Peyer's patch (tissue), 4 donors: ENCODE data around the gene RUNDC1. TPM values are rescaled to one million over a fixed set of nuclear protein-coding genes. Genes with fewer than 3 reads are reported as not detected.

Source experiments
- DNase-seq, 3 donors: peaks; one replicate each; pipeline ENCODE4 v3.0.0-alpha.2; 2017 to 2019
- H3K27ac ChIP-seq, 4 donors: fragments of 200-600 bp; sonication (generic); one replicate each; pipeline ENCODE4 v1.5.1; 2016 to 2019
- H3K27me3 ChIP-seq, 2 donors: fragments of 200-600 bp; sonication (generic); one replicate each; pipeline ENCODE4 v1.5.1; 2019
- H3K36me3 ChIP-seq, 3 donors: fragments of 200-600 bp; sonication (generic); one replicate each; pipeline ENCODE4 v1.5.1; 2016 to 2019
- H3K4me1 ChIP-seq, 4 donors: fragments of 200-600 bp; sonication (generic); one replicate each; pipeline ENCODE4 v1.5.1; 2016 to 2019
- H3K4me3 ChIP-seq, 4 donors: fragments of 200-600 bp; sonication (generic); 1 replicate in 3 of 4; 2 replicates in 1 of 4; pipeline ENCODE4 v1.5.1; 2016 to 2019; ENCODE audit warnings: mild to moderate bottlenecking in 1 of 4
- H3K9me3 ChIP-seq, 4 donors: fragments of 200-600 bp; sonication (generic); one replicate each; pipeline ENCODE4 v1.5.1; 2016 to 2019; ENCODE audit warnings: mild to moderate bottlenecking in 1 of 4
- CTCF ChIP-seq, 6 experiments: fragments of 450-650 bp in 4 of 6; fragments of 200-600 bp in 2 of 6; sonication (generic) in 1 of 6; IDR thresholded peaks; one replicate each; pipeline ENCODE4 v1.5.1; 2017 to 2019; ENCODE audit warnings: antibody characterized with exemption in 6 of 6, mild to moderate bottlenecking in 3 of 6, moderate library complexity in 1 of 6
- POLR2A ChIP-seq, 2 donors: fragments of 450-650 bp; IDR thresholded peaks; one replicate each; pipeline ENCODE4 v1.5.1; 2017; ENCODE audit warnings: antibody characterized with exemption in 2 of 2, mild to moderate bottlenecking in 2 of 2, moderate library complexity in 2 of 2
- total RNA-seq, 4 donors: library from RNA; depleted of rRNA; stranded (reverse); fragments of >200 nt; gene quantifications; one replicate each; pipeline ENCODE4 v1.1.0, GENCODE V29; 2016

Gene RUNDC1
- total RNA-seq, result 10 to 100 TPM; 17.2 to 37.3 (median 26.9) TPM

- peak within 1 kb of the TSS; percentile 85 to 96 (median 94) for H3K27ac ChIP-seq
- TF ChIP-seq POLR2A (IDR thresholded peaks at IDR 0.05) (peak; percentile 30 to 64), CTCF (IDR thresholded peaks at IDR 0.05) (no peak)
- DNase-seq, result peak; percentile 98 to 99 (median 99)
- H3K9me3 ChIP-seq, result no peaks in the 10 kb centered on the region
- peaks cover 0 to 18% (median 15%) of the 10 kb centered on the region in 4 donors for H3K4me1 ChIP-seq
- H3K4me3 ChIP-seq, result peak within 1 kb of the TSS; percentile 77 to 87 (median 84)
- peaks cover 0 to 5% (median 0%) of the 10 kb centered on the region in 3 donors for H3K36me3 ChIP-seq
- H3K27me3 ChIP-seq, result no peaks in the 10 kb centered on the region
Measured at GRCh38 chr17:42980274-42980765, at the start of gene RUNDC1. Gene RUNDC1 (plus strand): TSS chr17:42980565. CDS start chr17:42980577, 12 bp downstream.

GRCh38 chr17:42937712-42938596 is 42.4 kb upstream of the RUNDC1 start:
- Histone ChIP-seq H3K27me3 (no peaks in the 10 kb centered on the region), H3K4me1 (no peaks in the 10 kb centered on the region), H3K9me3 (no peaks in the 10 kb centered on the region), H3K27ac (no peak overlapping the region), H3K36me3 (no peaks in the 10 kb centered on the region), H3K4me3 (no peak overlapping the region)
- TF ChIP-seq CTCF (IDR thresholded peaks at IDR 0.05), result peak in 4 of 6 experiments; percentile 44 to 69 (median 64)
- TF ChIP-seq POLR2A (IDR thresholded peaks at IDR 0.05), result no peak
- DNase-seq, result peak in 1 of 3 donors; percentile 64

- no peak for TF ChIP-seq POLR2A (IDR thresholded peaks at IDR 0.05)
- TF ChIP-seq CTCF (IDR thresholded peaks at IDR 0.05), result no peak
- Histone ChIP-seq H3K4me3 (no peak overlapping the region), H3K27ac (no peak overlapping the region), H3K27me3 (no peaks in the 10 kb centered on the region), H3K9me3 (no peaks in the 10 kb centered on the region), H3K36me3 (peaks cover 0 to 11% (median 0%) of the 10 kb centered on the region in 3 donors), H3K4me1 (no peaks in the 10 kb centered on the region)
- DNase-seq, result no peak
Measured at GRCh38 chr17:42944211-42944610, 36.2 kb upstream of the RUNDC1 start.

- Histone ChIP-seq H3K4me1 (no peaks in the 10 kb centered on the region), H3K4me3 (no peak overlapping the region), H3K27ac (no peak overlapping the region), H3K9me3 (no peaks in the 10 kb centered on the region), H3K36me3 (peaks cover 0 to 34% (median 0%) of the 10 kb centered on the region in 3 donors), H3K27me3 (no peaks in the 10 kb centered on the region)
- no peak for TF ChIP-seq POLR2A (IDR thresholded peaks at IDR 0.05)
- no peak for TF ChIP-seq CTCF (IDR thresholded peaks at IDR 0.05)
- DNase-seq, result no peak
Measured at GRCh38 chr17:42946812-42947211, 33.6 kb upstream of the RUNDC1 start.

- no peak overlapping the region for H3K4me3 ChIP-seq
- no peak overlapping the region for H3K27ac ChIP-seq
- H3K4me1 ChIP-seq, result no peaks in the 10 kb centered on the region
- TF ChIP-seq CTCF (IDR thresholded peaks at IDR 0.05) (no peak), POLR2A (IDR thresholded peaks at IDR 0.05) (no peak)
- H3K27me3 ChIP-seq, result no peaks in the 10 kb centered on the region
- H3K9me3 ChIP-seq, result no peaks in the 10 kb centered on the region
- no peak for DNase-seq
- H3K36me3 ChIP-seq, result peaks cover 0 to 65% (median 0%) of the 10 kb centered on the region in 3 donors
Measured at GRCh38 chr17:42950044-42950783, 30.2 kb upstream of the RUNDC1 start.
